SHP77 (cell line): ENCODE data around the gene KLHDC4.
A peak's percentile ranks its signal among the peaks of the same experiment; 100 is the strongest.

Source experiments
- DNase-seq, 2 experiments: peaks; one replicate each; lab custom pipeline; 2025; lab: John Stamatoyannopoulos, UW

Gene KLHDC4

GRCh38 chr16:87684106-87684677, 81.6 kb downstream of the KLHDC4 start:
- DNase-seq: no peak

- no peak for DNase-seq
These were observed 82.9 kb downstream of the KLHDC4 start for GRCh38 chr16:87682852-87683399.

GRCh38 chr16:87681981-87682570, 83.7 kb downstream of the KLHDC4 start:
- peak; percentile 22 to 33 for DNase-seq

DNA sequence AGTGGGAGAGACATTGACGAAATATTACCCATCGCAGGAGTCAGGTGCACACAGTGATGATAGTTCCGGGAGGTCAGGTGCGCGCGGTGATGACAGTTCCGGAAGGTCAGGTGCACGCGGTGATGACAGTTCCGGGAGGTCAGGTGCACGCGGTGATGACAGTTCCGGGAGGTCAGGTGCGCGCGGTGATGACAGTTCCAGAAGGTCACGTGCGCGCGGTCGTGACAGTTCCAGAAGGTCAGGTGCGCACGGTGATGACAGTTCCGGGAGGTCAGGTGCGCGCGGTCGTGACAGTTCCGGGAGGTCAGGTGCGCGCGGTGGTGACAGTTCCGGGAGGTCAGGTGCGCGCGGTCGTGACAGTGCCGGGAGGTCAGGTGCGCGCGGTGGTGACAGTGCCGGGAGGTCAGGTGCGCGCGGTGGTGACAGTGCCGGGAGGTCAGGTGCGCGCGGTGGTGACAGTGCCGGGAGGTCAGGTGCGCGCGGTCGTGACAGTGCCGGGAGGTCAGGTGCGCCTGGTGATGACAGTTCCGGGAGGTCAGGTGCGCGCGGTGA, 84.7 kb downstream of the KLHDC4 start:
- DNase-seq: peak; percentile 25 to 31

GRCh38 chr16:87680272-87680644, 85.5 kb downstream of the KLHDC4 start:
- DNase-seq: no peak

DNA sequence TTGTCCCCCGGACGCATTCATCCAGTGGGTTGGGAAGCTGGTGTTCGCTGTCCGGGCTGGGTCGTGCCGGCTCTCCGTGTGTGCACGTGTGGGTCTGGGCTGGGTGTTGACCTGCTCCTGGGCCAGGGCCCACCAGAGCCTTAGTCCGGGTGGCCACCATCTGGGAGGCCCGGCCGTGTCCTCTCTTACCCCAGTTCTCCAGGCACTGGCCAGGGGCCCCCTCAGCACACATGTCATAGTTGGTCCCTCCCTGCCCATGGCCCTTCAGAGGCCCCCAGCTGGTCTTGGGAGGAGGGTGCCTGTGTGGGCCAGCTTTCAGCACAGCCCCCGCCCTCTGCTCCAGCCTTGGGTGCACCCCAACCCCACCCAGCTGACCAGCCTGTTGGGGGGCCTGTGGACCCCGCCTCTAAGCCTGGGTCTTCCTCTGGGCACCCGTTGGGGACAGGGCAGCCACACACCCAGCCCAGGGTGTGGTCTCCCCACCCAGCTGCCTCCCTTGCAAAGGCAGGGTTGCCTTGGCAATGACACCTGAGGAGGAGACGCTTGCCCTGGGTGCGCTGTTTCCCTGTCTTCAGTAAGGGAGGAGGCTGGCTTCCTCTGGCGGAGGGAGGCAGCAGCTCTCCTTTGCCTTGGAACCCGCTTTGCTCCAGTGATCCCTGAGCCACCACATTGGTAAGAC, 86.1 kb downstream of the KLHDC4 start:
- DNase-seq: no peak

DNA sequence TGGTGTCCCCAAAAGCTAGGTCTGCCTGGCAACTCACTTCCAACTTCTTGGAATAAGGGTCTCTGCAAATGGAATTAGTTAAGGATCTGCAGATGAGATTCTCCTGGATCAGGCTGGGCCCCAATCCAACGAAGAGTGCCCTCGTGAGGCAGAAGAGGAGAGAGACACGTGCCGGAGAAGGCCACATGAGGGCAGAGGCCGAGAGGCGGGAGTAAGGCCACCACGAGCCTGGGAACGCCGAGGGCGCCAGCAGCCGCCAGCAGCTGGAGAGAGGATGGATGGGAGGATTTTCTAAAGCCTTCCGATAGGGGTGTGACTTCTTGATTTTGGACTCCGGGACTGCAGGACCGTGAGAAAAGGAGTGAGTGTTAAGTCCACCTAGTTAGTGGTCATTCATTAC, 87.2 kb downstream of the KLHDC4 start:
- no peak for DNase-seq

DNA sequence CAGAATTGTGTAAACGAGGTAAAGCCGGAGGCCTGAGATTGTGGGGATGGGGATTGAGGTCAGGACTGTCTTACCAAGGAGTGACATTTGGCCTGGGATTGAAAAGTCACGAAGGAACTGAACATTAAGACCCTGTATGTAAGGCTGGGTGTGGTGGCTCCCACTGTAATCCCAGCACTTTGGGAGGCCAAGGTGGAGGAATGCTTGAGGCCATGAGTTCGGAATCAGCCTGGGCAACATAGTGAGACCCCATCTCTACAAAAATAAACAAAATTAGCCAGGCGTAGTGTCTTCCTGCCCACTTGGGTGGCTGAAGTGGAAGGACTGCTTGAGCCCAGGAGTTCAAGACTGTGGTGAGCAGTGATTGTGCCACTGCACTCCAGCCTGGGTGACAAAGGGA, 88.0 kb downstream of the KLHDC4 start:
- DNase-seq: no peak

- peak; percentile 24 to 29 for DNase-seq
These were observed 90.6 kb downstream of the KLHDC4 start for GRCh38 chr16:87675111-87675719.

GRCh38 chr16:87674419-87674818, 91.4 kb downstream of the KLHDC4 start:
- DNase-seq: no peak

DNA sequence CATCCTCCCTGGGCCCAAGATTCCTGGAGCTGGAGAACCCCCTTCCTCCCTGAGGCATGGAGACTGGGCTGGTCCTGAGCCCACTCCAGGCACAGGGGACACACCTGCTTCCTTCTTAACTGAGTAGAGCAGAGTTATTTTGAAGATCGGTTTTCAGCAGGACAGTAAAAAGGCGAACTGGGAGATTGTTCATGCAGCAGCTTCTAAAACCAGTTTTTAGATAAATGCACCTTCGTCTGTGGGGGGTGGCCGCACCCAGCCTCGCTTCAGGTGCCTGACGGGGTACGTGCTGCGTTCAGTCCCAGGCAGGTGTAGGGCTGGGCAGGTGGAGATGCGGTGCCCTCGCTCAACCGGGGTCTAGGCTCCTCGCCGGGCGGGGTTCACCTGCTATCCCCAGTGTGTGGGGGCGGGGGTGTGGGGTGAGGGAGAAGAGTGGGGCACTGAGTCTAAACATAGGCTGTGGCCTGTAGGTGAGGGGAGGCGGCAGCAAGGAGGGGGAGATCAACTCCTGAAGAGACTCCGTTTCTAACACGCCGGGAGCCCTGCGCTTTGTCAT, 94.0 kb downstream of the KLHDC4 start:
- no peak for DNase-seq

DNA sequence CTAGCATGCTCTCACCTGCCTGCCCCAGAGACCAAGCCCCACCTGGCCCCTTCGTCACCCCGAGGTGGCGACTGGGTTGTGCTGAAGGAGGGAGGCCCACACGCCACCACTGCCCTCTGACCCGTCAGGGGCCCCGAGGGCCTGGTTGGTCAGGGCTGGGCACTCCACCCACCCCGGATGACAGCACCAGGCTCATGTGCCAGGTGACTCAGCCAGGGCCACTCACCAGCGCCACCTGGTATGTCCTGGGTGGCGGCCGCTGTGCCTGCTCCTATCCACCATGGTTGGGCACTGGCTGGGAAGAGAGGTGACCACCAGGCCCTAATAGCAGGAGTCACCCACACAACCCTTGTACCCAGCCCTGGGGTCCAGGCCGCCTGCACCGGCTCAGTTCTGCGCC, 94.6 kb downstream of the KLHDC4 start:
- DNase-seq: no peak

DNA sequence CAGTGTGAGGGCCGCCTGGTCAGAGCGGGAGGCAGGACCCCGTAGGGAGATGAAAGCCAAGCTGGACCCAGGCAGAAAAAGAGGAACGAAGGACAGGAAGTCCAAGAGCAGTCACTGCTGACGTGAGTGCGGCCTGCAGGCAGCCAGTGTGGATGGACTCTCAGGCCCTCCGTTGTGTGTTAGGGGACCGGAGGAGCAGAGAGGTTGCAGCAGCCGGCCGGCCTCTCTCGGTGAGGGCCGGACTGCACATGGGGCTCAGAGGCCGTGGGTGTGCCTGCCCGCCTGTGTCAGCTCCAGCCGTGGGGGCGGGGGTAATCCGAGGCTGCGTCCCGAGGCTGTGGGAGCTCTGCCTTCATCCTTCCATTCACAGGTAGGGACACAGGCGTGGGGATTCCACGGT, 96.1 kb downstream of the KLHDC4 start:
- DNase-seq: no peak

DNA sequence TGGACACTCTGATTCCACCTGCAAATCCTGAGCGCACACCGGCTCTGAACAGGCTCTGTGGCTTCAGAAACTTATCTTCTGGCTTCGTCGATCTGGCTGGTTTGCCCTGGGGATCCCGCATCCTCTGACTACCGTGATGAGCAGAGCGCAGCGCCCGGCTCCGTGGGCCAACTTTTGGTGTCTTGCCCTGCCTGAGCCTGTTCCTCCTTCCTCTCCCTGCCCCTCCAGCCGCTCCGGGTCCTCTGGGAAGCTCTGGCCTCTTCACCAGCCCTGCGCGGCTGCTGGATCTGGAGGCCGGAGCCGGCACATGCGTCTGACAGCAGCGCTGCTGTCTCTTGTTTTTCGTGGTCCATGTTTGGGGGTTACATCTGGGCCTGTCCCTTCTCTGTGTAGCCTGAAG, 97.8 kb downstream of the KLHDC4 start:
- no peak for DNase-seq

DNA sequence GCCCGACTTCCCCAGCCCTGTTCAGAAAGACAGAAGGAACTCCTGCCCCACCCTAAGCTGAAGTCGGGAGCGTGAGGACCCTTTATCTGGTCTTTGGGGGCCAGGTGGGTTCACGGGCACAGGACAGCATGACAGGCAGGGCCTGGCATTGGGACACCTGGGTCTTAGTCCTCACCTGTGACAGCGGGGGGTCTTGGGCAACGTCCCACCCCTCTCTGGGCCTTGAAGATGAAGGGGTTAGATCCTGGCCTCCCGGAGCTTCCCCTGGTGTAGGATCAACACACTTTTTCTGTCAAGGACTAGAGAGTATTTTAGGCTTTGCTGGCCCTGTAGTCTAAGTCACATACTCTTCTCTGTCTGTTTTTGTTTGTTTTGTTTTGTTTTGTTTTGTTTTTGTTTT, 98.3 kb downstream of the KLHDC4 start:
- DNase-seq: no peak

GRCh38 chr16:87666919-87667318, 98.9 kb downstream of the KLHDC4 start:
- no peak for DNase-seq

- no peak for DNase-seq
These were observed 100.6 kb downstream of the KLHDC4 start for GRCh38 chr16:87665193-87665592.

GRCh38 chr16:87664792-87665191, 101.0 kb downstream of the KLHDC4 start:
- DNase-seq: no peak

GRCh38 chr16:87662254-87663204, 103.3 kb downstream of the KLHDC4 start:
- no peak for DNase-seq

GRCh38 chr16:87661561-87661960, 104.2 kb downstream of the KLHDC4 start:
- DNase-seq: no peak

DNA sequence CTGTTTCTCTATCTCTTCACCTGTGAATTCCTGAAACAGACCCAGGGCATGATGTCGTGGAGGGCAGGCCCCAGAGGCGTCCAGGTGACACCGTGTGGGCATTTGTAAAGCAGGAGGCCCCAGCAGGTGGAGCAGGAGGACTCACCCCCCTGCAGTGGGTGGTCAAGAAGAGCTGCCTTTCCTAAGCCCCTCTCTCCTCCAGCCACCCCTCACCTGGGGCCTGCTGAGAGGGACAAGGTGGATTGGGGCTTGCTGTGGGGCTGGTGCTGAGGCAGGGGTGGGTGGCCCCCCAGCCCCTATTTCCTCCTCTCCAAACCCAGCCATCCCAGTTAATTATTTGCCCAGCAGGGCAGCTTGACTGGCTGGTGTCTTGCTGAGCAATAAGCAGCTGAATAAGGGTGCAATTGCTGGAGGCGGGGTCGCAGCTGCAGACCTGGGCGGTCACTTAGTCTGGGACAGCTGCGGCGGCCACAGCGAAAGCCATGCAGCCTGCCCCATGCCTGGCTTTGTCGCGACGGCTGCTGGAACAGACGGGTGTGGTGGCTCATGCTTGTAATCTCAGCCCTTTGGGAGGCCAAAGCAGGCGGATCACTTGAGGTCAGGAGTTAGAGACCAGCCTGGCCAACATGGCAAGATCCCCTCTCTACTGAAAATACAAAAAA, 107.1 kb downstream of the KLHDC4 start:
- peak; percentile 45 to 46 for DNase-seq
